SK-N-MC (cell line): Measurements from ENCODE around the gene FAM9C.
"Not testable (repeated sequence)": the region's sequence is repeated elsewhere in the genome, so short reads cannot be mapped to it uniquely, and the experiment has no call there.

Experiments used
- DNase-seq: peaks from one replicate; pipeline ENCODE4 v3.0.0-alpha.2; 2011; ENCODE audit warnings: low read depth, low spot score
- H3K27ac ChIP-seq: fragments of 200-600 bp; sonication (generic); 2 replicates; pipeline ENCODE4 v1.5.1; 2016; ENCODE audit warnings: mixed run types
- H3K36me3 ChIP-seq: fragments of 200-600 bp; sonication (generic); 2 replicates; pipeline ENCODE4 v1.6.1; 2017; ENCODE audit warnings: antibody characterized with exemption, low read length, mixed read lengths; ENCODE audit not compliant: insufficient read depth
- H3K4me3 ChIP-seq: fragments of 200-600 bp; sonication (generic); 2 replicates; pipeline ENCODE4 v1.5.1; 2016
- H3K9ac ChIP-seq: fragments of 200-600 bp; sonication (generic); 2 replicates; pipeline ENCODE4 v1.8.0; 2017; ENCODE audit warnings: mixed run types, mixed read lengths; ENCODE audit not compliant: insufficient read length
- H3K9me3 ChIP-seq: fragments of 200-600 bp; sonication (generic); 2 replicates; pipeline ENCODE4 v1.6.1; 2017; ENCODE audit warnings: low read depth, mild to moderate bottlenecking, antibody characterized with exemption, low read length, moderate library complexity, mixed read lengths
- EZH2 ChIP-seq: fragments of 200-600 bp; sonication (generic); IDR thresholded peaks from one replicate; pipeline ENCODE4 v1.6.1; 2017; ENCODE audit warnings: antibody characterized with exemption
- FOXP2 ChIP-seq: optimal IDR thresholded peaks from 2 replicates; pipeline ENCODE3; 2011; ENCODE audit warnings: mild to moderate bottlenecking, moderate library complexity; ENCODE audit not compliant: insufficient read depth; ENCODE audit errors: extremely low read length, control extremely low read depth
- POLR2AphosphoS5 ChIP-seq: IDR thresholded peaks from 2 replicates; pipeline ENCODE4 v1.6.1; 2012; ENCODE audit warnings: mild to moderate bottlenecking, low read depth, low read length, borderline replicate concordance

Gene FAM9C

DNA sequence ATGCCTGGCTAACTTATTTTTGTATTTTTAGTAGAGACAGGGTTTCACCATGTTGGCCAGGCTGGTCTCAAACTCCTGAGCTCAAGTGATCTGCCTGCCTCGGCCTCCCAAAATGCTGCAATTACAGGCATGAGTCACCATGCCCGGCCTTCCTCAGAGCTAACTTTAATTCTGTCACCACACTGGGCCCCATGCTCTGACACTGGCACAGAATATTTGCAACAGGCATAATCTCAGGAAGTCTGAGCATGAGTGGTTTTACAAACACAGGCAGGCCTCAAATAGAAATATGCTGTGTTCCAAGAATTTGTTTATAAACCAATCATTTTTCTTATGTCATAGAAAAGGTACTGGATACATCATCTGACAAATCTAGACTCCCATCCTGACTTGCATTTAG lies 32.7 kb upstream of the FAM9C start:
- no peak for TF ChIP-seq POLR2AphosphoS5
- TF ChIP-seq FOXP2 = no peak
- no peak for TF ChIP-seq EZH2
- no peaks in the 10 kb centered on the region for H3K36me3 ChIP-seq
- no peak overlapping the region for H3K9ac ChIP-seq
- no peak overlapping the region for H3K27ac ChIP-seq
- no peak overlapping the region for H3K4me3 ChIP-seq
- DNase-seq = no peak
- H3K9me3 ChIP-seq = no peaks in the 10 kb centered on the region

DNA sequence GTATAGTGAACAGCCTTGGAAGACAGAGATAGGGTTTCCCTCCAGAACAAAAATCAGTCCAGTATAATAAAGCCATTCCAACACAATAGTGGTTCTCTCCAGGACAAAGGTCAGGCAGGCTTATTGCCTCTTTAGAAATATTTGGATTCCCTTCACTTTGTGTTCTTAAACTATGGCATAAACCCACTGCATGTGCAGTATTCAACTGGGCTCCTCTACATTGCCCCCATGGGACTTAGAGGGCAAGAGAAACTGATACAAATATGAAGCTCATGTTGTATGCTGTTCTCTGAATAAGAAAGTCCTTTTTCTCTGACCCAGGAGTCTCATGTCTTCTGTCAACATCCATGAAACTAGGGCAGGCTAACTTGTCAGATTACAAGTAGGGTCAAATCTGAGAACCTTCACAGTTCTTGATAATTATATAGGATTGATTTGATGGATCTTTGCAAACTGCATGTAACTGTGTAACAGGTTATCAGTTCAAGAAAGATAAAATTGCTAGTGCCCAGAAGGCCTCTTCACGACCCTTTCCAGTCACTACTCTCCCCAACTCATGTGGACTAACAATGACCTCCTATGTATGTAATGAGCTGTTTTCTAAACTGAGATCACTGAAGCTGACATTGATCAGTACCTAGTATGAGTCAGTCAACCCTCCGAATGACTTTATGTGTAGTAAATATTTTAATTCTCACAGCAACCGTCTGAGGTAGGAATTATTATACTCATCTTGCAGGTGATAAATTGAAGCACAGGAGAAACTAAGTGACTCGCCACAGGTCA lies 31.9 kb upstream of the FAM9C start:
- Histone ChIP-seq H3K27ac (no peak overlapping the region), H3K9me3 (no peaks in the 10 kb centered on the region), H3K9ac (no peak overlapping the region), H3K4me3 (no peak overlapping the region), H3K36me3 (no peaks in the 10 kb centered on the region)
- DNase-seq = no peak
- no peak for TF ChIP-seq FOXP2

- no peak overlapping the region for H3K27ac ChIP-seq
- TF ChIP-seq FOXP2 (no peak), EZH2 (no peak), POLR2AphosphoS5 (no peak)
- no peaks in the 10 kb centered on the region; the same call in 1 of the 2 replicates for H3K9me3 ChIP-seq
- DNase-seq = no peak
- no peak overlapping the region for H3K4me3 ChIP-seq
- no peaks in the 10 kb centered on the region for H3K36me3 ChIP-seq
- H3K9ac ChIP-seq = no peak overlapping the region
Observed at GRCh38 chrX:13074297-13075262, 30.2 kb upstream of the FAM9C start.

DNA sequence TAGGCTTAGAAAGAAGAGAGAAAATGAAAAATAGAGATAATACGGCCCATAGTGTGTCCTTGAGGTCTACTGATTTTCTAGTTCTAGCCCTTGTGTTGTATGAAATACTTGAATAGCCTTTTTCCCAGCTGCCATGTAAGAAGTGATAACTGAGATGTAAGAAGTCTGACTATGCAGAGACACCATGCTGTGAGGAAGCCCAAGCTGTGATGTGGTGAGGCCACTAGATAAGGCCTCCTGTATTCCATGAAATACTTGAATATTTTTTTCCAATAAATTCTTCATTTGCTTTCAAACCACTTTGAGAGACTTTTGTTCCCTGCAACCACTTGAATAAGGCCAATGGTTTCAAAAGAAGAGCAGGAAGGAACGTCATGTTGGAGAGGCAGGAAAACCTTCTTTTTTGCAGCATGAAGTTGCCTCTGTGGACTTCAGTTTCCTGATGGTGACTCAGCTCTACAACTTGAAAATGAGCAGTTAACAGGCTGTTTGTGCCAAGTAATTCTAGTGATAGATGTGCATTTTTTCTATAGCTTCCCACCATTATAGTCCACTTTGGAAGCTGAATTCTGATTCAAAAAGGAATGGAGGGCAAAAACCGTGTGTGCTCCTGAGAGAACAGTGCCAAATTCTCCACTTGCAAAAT lies 25.5 kb upstream of the FAM9C start:
- DNase-seq = no peak
- Histone ChIP-seq H3K36me3 (no peaks in the 10 kb centered on the region), H3K4me3 (no peak overlapping the region), H3K9ac (no peak overlapping the region), H3K9me3 (no peaks in the 10 kb centered on the region; the same call in 1 of the 2 replicates), H3K27ac (no peak overlapping the region)
- no peak for TF ChIP-seq FOXP2
- TF ChIP-seq EZH2 = no peak
- no peak for TF ChIP-seq POLR2AphosphoS5

DNA sequence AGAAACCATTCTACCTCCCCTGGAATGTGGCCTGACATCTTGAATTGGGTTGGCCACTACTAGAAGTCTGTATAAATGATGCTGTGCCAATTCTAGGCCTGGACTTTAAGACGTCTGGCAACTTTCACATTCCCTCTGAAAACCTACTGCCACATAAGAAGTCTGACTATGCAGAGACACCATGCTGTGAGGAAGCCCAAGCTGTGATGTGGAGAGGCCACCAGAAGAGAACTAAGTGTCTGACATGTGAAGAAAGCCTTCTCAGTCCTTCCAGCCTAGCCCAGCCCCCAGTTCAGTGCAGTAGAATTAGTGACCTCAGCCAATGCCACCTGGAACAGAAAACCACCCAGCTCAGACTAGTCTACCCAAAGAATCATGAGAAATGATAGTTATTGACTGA lies 24.2 kb upstream of the FAM9C start:
- Histone ChIP-seq H3K9ac (no peak overlapping the region), H3K4me3 (no peak overlapping the region), H3K27ac (no peak overlapping the region), H3K36me3 (no peaks in the 10 kb centered on the region), H3K9me3 (no peaks in the 10 kb centered on the region; the same call in 1 of the 2 replicates)
- TF ChIP-seq POLR2AphosphoS5 (no peak), EZH2 (no peak), FOXP2 (no peak)
- no peak for DNase-seq

DNA sequence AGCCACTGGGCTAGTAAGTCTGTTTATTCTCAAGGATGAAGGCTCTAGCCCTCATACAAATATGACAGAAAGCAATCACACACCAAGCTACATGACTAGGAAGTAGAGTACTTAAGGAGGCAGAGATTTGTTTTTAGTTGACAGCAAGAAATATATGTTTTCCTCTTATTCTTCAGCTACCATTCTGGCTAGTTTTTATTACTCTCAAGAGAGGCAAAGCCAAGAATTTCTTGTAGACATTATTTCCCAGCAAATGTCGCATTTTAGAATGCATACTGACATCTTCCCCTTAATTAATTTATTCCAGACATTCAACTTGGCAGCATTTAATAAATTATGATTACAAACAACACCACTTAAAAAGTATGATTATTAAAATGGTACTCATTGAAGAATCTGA lies 23.4 kb upstream of the FAM9C start:
- no peak overlapping the region for H3K9ac ChIP-seq
- DNase-seq = no peak
- no peaks in the 10 kb centered on the region for H3K36me3 ChIP-seq
- no peak overlapping the region for H3K27ac ChIP-seq
- H3K9me3 ChIP-seq = no peaks in the 10 kb centered on the region; the same call in 1 of the 2 replicates
- TF ChIP-seq FOXP2 = no peak
- no peak for TF ChIP-seq POLR2AphosphoS5
- TF ChIP-seq EZH2 = no peak
- H3K4me3 ChIP-seq = no peak overlapping the region

GRCh38 chrX:13066391-13066790 lies 22.0 kb upstream of the FAM9C start:
- DNase-seq = no peak
- H3K9me3 ChIP-seq = no peaks in the 10 kb centered on the region; the same call in 1 of the 2 replicates
- H3K27ac ChIP-seq = no peak overlapping the region
- no peak for TF ChIP-seq POLR2AphosphoS5
- no peak for TF ChIP-seq FOXP2
- no peak for TF ChIP-seq EZH2
- no peak overlapping the region for H3K4me3 ChIP-seq
- no peaks in the 10 kb centered on the region for H3K36me3 ChIP-seq
- no peak overlapping the region for H3K9ac ChIP-seq

GRCh38 chrX:13064599-13065143 lies 20.3 kb upstream of the FAM9C start:
- no peak for DNase-seq
- H3K9ac ChIP-seq = no peak overlapping the region
- H3K4me3 ChIP-seq = no peak overlapping the region
- H3K36me3 ChIP-seq = no peaks in the 10 kb centered on the region
- no peak overlapping the region for H3K27ac ChIP-seq
- TF ChIP-seq FOXP2 (no peak), EZH2 (no peak), POLR2AphosphoS5 (no peak)
- H3K9me3 ChIP-seq = no peaks in the 10 kb centered on the region

DNA sequence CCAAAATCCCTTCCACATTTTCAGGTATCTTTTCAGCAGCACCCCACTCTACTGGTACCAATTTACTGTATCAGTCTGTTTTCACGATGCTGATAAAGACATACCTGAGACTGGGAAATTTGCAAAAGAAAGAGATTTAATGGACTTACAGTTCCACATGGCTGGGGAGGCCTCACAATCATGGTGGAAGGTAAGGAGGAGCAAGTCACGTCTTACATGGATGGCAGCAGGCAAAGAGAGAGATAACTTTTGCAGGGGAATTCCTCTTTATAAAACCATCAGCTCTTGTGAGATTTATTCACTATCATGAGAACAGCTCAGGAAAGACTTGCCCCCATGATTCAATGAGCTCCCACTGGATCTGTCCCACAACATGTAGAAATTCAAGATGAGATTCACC lies 18.7 kb upstream of the FAM9C start:
- not testable (repeated sequence) for H3K4me3 ChIP-seq, H3K9me3 ChIP-seq, H3K27ac ChIP-seq, H3K36me3 ChIP-seq, DNase-seq, H3K9ac ChIP-seq

GRCh38 chrX:13062331-13062730 lies 17.9 kb upstream of the FAM9C start:
- H3K36me3 ChIP-seq, H3K4me3 ChIP-seq, H3K27ac ChIP-seq, H3K9me3 ChIP-seq, DNase-seq, H3K9ac ChIP-seq: not testable (repeated sequence)

GRCh38 chrX:13061215-13061708 lies 16.8 kb upstream of the FAM9C start:
- H3K4me3 ChIP-seq = not testable (repeated sequence)

More at GRCh38 chrX:13061215-13061708, 16.8 kb upstream of the FAM9C start:
- H3K27ac ChIP-seq, H3K36me3 ChIP-seq, DNase-seq, H3K9me3 ChIP-seq, H3K9ac ChIP-seq: not testable (repeated sequence)
